Fibroblast of villous mesenchyme (primary cell): ENCODE results near the gene PRM3. TPM values are rescaled to one million over a fixed set of nuclear protein-coding genes. Genes with fewer than 3 reads are reported as not detected.

Experiments
- DNase-seq: peaks from one replicate; pipeline ENCODE4 v3.0.0-alpha.2; 2010; ENCODE audit warnings: low read depth
- H3K4me3 ChIP-seq: 2 replicates; pipeline ENCODE4 v1.5.1; 2011; ENCODE audit warnings: low read depth, mild to moderate bottlenecking, low read length
- total RNA-seq: library from RNA; depleted of rRNA; stranded (reverse); fragments of >200 nt; gene quantifications from 2 replicates; pipeline ENCODE4 v1.2.3, GENCODE V29; 2012
- TF ChIP-seq, protein P1 (sequence below): IDR thresholded peaks from 2 replicates; pipeline ENCODE4 v1.5.1; 2012; ENCODE audit warnings: low read depth, mild to moderate bottlenecking, low read length; ENCODE audit not compliant: insufficient read depth

The PRM3 gene, protein sequence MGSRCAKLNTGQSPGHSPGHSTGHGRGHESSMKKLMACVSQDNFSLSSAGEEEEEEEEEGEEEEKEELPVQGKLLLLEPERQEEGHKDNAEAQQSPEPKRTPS
- not detected in 2 replicates for total RNA-seq

GRCh38 chr16:11272921-11273720 lies at the start of gene PRM3:
Gene PRM3 (minus strand): TSS chr16:11273629. CDS start chr16:11273595, 34 bp downstream.
- TF ChIP-seq, protein P1, sequence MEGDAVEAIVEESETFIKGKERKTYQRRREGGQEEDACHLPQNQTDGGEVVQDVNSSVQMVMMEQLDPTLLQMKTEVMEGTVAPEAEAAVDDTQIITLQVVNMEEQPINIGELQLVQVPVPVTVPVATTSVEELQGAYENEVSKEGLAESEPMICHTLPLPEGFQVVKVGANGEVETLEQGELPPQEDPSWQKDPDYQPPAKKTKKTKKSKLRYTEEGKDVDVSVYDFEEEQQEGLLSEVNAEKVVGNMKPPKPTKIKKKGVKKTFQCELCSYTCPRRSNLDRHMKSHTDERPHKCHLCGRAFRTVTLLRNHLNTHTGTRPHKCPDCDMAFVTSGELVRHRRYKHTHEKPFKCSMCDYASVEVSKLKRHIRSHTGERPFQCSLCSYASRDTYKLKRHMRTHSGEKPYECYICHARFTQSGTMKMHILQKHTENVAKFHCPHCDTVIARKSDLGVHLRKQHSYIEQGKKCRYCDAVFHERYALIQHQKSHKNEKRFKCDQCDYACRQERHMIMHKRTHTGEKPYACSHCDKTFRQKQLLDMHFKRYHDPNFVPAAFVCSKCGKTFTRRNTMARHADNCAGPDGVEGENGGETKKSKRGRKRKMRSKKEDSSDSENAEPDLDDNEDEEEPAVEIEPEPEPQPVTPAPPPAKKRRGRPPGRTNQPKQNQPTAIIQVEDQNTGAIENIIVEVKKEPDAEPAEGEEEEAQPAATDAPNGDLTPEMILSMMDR = no peak
- no peak within 1 kb of the TSS for H3K4me3 ChIP-seq
- no peak for DNase-seq

DNA sequence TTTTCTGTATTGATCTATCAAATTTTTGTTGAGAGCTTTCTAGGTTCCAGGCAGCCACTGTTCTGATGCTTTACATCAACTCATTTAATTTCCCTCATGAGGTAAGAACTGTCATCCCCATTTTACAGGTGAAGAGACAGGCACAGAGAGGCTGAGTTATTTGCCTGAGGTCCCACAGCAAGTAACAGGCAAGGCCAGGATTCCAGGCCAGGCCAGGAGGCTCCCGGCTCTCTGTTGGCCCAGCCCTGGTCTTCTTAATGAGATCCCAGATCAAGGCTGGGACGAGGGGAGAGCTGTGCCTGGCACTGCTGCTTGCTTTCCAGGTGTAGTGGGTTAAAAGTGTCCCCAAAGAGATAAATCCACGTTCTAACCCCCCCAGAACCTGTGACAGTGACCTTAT lies 49.4 kb upstream of the PRM3 start:
- no peak overlapping the region for H3K4me3 ChIP-seq
- DNase-seq = no peak
- TF ChIP-seq, protein P1 = no peak

- TF ChIP-seq, protein P1 = no peak
Measured at GRCh38 chr16:11321662-11322061, 48.2 kb upstream of the PRM3 start.

GRCh38 chr16:11320170-11320569 lies 46.7 kb upstream of the PRM3 start:
- DNase-seq = no peak
- TF ChIP-seq, protein P1 = no peak
- H3K4me3 ChIP-seq = no peak overlapping the region

More at GRCh38 chr16:11321662-11322061, 48.2 kb upstream of the PRM3 start:
- DNase-seq = no peak
- H3K4me3 ChIP-seq = no peak overlapping the region

DNA sequence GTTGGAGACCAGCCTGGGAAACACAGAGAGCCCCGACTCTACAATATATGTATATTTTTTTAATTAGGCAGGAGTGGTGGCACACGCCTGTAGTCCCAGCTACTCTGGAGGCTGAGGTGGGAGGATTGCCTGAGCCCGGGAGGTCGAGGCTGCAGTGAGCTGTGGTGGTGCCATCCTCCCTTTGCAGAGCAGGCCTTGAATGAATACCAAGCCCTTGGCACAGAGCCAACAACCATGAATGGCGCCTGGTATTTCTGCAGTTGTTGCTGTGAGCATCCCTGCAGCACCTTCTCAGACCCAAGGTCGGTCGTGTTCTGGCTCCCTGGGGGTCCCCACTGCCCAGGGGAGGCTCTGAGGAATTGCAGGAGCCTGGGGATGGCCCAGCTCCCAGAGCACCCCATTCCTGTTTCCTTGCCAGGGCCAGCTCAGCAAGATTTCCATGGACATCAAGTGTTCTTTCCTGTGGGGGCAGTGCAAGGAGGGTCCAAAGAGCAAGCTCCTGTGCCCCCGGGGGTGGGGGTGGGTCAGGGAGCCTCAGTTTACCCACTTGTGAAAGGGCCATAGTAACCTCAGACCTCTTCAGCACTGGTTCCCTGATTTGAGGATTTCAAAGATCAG lies 46.2 kb upstream of the PRM3 start:
- no peak overlapping the region for H3K4me3 ChIP-seq
- no peak for DNase-seq
- TF ChIP-seq, protein P1 = no peak

GRCh38 chr16:11318817-11319216 lies 45.4 kb upstream of the PRM3 start:
- H3K4me3 ChIP-seq = no peak overlapping the region
- TF ChIP-seq, protein P1 = no peak
- no peak for DNase-seq
